Measurements from ENCODE around the gene PCBP3. TPM values are rescaled to one million over a fixed set of nuclear protein-coding genes. Genes with fewer than 3 reads are reported as not detected.
"Not testable (repeated sequence)": the region's sequence is repeated elsewhere in the genome, so short reads cannot be mapped to it uniquely, and the experiment has no call there.

PCBP3 gene
- total and polyA plus RNA-seq, 2 of the 13 experiments (the other 11 are each of a cell fraction or from before 2014, with no cell fraction given): not detected

DNA sequence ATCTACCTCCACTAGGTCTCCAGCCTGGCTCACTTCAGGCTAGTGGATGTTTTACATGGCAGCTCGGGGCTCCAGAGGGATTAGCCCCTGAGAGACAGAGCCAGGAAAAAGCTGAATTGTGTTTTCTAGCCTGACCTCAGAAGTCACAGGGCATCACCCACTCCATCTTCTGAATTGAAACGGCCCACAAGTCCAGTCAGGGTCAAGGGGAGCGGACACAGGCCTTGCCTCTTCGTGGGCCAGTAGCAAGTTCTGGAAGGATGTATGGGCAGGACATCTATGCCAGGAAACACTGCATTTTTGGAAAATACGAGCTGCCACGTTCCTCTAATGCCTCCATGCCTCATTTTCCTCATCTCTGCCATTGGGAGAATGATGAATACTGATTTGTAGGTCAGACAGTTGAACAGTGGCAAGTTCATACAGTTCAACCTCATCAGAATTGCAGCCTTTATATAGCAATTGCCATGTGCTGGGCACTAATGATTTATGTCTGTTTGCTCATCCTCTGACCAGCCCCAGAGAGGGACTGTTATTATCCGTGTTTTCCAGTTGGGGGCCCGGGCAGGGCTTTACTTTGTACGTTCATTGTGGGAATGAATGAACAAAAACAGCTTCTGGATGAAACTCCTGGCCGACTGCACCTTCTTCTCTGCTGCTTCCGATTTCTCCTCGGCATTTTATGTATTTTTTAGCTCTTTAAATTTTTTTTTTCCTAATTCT is 23.2 kb upstream of the PCBP3 start (continued):
- TF ChIP-seq RNF219 (CRISPR knock-in tag; IDR thresholded peaks at IDR 0.05): no peak

DNA sequence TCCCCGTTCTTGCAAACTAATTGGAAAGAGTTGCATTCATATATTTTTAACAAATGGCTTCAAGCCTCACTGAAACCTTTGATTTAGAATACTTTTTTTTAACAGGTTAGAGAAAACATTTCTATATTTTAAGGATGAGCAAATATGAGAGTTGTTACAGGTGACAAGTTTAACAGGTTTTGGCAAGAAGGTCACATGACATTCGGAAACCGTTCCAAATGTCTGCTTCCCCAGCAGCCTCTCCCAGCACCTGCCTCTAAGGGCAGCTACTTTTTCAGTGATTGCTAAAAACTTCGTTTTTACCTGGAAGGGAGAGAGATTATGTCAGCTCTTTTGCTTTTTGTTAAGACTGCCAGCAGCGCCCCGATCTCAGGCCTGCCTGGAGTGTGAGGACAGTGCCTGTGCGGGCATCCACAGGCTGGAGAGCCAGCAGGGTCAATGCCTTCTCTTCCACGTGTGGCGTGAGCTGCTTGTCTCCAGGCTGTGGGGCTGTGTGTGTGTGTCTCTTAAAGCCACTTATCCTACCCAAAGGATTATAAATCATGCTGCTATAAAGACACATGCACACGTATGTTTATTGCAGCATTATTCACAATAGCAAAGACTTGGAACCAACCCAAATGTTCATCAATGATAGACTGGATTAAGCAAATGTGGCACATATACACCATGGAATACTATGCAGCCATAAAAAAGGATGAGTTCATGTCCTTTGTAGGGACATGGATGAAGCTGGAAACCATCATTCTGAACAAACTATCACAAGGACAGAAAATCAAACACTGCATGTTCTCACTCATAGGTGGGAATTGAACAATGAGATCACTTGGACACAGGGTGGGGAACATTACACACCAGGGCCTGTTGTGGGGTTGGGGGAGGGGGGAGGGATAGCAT is 21.8 kb upstream of the PCBP3 start:
- 29% methylated on average over 8 of the region's 10 CpGs for WGBS (ENCODE audit: low lambda C conversion rate)
- H3K4me1 ChIP-seq (ENCODE audit: insufficient read depth, low read length); H2AFZ ChIP-seq (ENCODE audit: low read length); CTCF ChIA-PET (ENCODE audit: low intra/inter-chr PET ratio, low total read pairs); H3K27ac ChIP-seq (ENCODE audit: extremely low read length, insufficient read depth, low read length); intact Hi-C loops (cut with micrococcal nuclease; ENCODE audit: unreplicated experiment); H3K9me3 ChIP-seq (ENCODE audit: low read length); ATAC-seq; H3K4me3 ChIP-seq (replicated peaks in 1 of 3; ENCODE audit: insufficient read depth in 1 of 3, low read depth in 2 of 3, low read length in 3 of 3); POLR2A ChIA-PET; H4K20me1 ChIP-seq (ENCODE audit: insufficient read depth, low read length); FAIRE-seq; H3K4me2 ChIP-seq (ENCODE audit: low read depth, low read length); DNase-seq (ENCODE audit: low spot score); BruUV-seq (replicated peaks); H3K36me3 ChIP-seq (replicated peaks in 1 of 2; ENCODE audit: control insufficient read depth in 1 of 2, insufficient read depth in 2 of 2, low read length in 2 of 2); H3K79me2 ChIP-seq (ENCODE audit: insufficient read depth, low read length); in situ Hi-C loops (cut with HindIII; ENCODE audit: extremely low pct_ligation_motif_present, low pct_unique_long_range_greater_than_20kb); H3K9ac ChIP-seq (ENCODE audit: insufficient read depth, low read depth, low read length): not testable (repeated sequence)
- H3K27me3 ChIP-seq (ENCODE audit: control insufficient read depth in 1 of 2, insufficient read depth in 2 of 2, low read length in 2 of 2): peaks cover 12 to 60% of the 10 kb centered on the region in 2 experiments; a peak in 4 of 5 replicates

Data from HepG2 (cell line).